ENCODE measurements around the gene HSPD1. TPM values are rescaled to one million over a fixed set of nuclear protein-coding genes. Genes with fewer than 3 reads are reported as not detected.

The HSPD1 gene
- total and polyA plus RNA-seq, 2 of the 13 experiments (the other 11 are each of a cell fraction or from before 2014, with no cell fraction given), result 685 to 2,610 TPM

DNA sequence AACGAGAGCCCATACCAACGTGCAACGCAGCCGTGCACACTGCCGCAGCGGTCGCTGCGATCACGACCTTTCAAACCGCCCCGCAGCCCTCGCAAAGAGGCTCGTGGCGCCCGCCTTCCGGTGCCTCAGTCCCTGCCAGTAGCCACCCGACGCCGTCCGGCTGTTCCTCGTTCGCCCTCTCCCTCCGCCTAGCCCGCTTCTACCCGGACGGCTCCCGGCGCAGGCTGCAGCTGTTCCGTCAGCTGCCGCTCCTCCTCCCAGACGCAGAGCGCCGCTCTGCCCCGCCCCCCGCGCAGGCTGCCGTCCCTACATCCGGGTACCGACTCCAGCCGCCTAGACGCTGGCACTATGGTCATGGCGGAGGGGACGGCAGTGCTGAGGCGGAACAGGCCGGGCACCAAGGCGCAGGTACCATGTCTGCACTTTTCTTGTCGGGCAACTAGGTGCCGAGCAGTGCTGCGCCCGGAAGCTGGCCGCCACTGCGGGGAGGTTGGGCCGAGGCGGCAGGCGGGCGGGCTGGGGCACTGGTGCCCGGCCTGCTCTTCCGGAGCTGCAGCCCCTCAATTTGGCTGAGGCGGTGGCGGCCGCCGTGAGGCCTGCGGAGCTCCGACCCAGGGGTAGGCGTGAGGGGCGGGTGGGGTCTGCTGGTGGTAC, 16.2 kb upstream of the HSPD1 start, which contains the start of gene MOB4 (continued):
- TF ChIP-seq HOXA7 (CRISPR knock-in tag; IDR thresholded peaks at IDR 0.05) (peak; percentile 93), SETDB1 (CRISPR knock-in tag; IDR thresholded peaks at IDR 0.05; ENCODE audit: borderline replicate concordance) (no peak), ZNF556 (CRISPR knock-in tag; IDR thresholded peaks at IDR 0.05; ENCODE audit: borderline replicate concordance) (peak; percentile 99), ZNF678 (CRISPR knock-in tag; IDR thresholded peaks at IDR 0.05) (no peak; the same call in 1 of the 2 replicates), ZFY (CRISPR knock-in tag; IDR thresholded peaks at IDR 0.05) (peak; percentile 100), ZNF614 (CRISPR knock-in tag; IDR thresholded peaks at IDR 0.05; ENCODE audit: borderline replicate concordance) (peak; percentile 99), ZFP36 (IDR thresholded peaks at IDR 0.05; ENCODE audit: borderline replicate concordance, low read depth, low read length, partially characterized antibody) (no peak), ZNF713 (CRISPR knock-in tag; IDR thresholded peaks at IDR 0.05) (peak; percentile 95), ZNF121 (CRISPR knock-in tag; IDR thresholded peaks at IDR 0.05) (peak; percentile 82; the same call in 1 of the 2 replicates), ZNF597 (CRISPR knock-in tag; IDR thresholded peaks at IDR 0.05) (no peak), RXRA (CRISPR knock-in tag; IDR thresholded peaks at IDR 0.05) (peak; percentile 94), SIX1 (CRISPR knock-in tag; IDR thresholded peaks at IDR 0.05; ENCODE audit: borderline replicate concordance) (peak; percentile 43; the same call in 1 of the 2 replicates), DZIP1 (CRISPR knock-in tag; IDR thresholded peaks at IDR 0.05) (no peak), ARNTL (CRISPR knock-in tag; IDR thresholded peaks at IDR 0.05) (peak; percentile 93), ZNF205 (CRISPR knock-in tag; IDR thresholded peaks at IDR 0.05) (peak; percentile 97), ZNF564 (CRISPR knock-in tag; IDR thresholded peaks at IDR 0.05) (peak; percentile 98), CBX2 (IDR thresholded peaks at IDR 0.05; ENCODE audit: low read depth, low read length) (no peak; the same call in 1 of the 2 replicates), CBX2 (CRISPR knock-in tag; IDR thresholded peaks at IDR 0.05; ENCODE audit: low read depth) (peak; percentile 97; the same call in 1 of the 2 replicates), EEA1 (CRISPR knock-in tag; IDR thresholded peaks at IDR 0.05; ENCODE audit: borderline replicate concordance) (peak; percentile 87), NR3C1 (CRISPR knock-in tag; IDR thresholded peaks at IDR 0.05) (no peak)
- TF ChIP-seq, protein P1, sequence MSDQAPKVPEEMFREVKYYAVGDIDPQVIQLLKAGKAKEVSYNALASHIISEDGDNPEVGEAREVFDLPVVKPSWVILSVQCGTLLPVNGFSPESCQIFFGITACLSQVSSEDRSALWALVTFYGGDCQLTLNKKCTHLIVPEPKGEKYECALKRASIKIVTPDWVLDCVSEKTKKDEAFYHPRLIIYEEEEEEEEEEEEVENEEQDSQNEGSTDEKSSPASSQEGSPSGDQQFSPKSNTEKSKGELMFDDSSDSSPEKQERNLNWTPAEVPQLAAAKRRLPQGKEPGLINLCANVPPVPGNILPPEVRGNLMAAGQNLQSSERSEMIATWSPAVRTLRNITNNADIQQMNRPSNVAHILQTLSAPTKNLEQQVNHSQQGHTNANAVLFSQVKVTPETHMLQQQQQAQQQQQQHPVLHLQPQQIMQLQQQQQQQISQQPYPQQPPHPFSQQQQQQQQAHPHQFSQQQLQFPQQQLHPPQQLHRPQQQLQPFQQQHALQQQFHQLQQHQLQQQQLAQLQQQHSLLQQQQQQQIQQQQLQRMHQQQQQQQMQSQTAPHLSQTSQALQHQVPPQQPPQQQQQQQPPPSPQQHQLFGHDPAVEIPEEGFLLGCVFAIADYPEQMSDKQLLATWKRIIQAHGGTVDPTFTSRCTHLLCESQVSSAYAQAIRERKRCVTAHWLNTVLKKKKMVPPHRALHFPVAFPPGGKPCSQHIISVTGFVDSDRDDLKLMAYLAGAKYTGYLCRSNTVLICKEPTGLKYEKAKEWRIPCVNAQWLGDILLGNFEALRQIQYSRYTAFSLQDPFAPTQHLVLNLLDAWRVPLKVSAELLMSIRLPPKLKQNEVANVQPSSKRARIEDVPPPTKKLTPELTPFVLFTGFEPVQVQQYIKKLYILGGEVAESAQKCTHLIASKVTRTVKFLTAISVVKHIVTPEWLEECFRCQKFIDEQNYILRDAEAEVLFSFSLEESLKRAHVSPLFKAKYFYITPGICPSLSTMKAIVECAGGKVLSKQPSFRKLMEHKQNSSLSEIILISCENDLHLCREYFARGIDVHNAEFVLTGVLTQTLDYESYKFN (CRISPR knock-in tag; conservative IDR thresholded peaks at IDR 0.05), result peak; percentile 81
- TF ChIP-seq, protein P2, sequence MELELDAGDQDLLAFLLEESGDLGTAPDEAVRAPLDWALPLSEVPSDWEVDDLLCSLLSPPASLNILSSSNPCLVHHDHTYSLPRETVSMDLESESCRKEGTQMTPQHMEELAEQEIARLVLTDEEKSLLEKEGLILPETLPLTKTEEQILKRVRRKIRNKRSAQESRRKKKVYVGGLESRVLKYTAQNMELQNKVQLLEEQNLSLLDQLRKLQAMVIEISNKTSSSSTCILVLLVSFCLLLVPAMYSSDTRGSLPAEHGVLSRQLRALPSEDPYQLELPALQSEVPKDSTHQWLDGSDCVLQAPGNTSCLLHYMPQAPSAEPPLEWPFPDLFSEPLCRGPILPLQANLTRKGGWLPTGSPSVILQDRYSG (CRISPR knock-in tag; IDR thresholded peaks at IDR 0.05), result peak; percentile 80; the same call in 1 of the 2 replicates
